T-helper 2 cell (primary cell): Measurements from ENCODE around the gene EHBP1.
"Not testable (repeated sequence)": the region's sequence is repeated elsewhere in the genome, so short reads cannot be mapped to it uniquely, and the experiment has no call there.

Experiments
- DNase-seq, 5 experiments: peaks; one replicate each; pipeline versions ENCODE4 v3.0.0 to v3.0.0-alpha.2; 2012 to 2022

EHBP1 gene

GRCh38 chr2:63053081-63053888 is 347.8 kb downstream of the EHBP1 start:
- no peak for DNase-seq

- peak in 1 of 5 experiments; percentile 41 for DNase-seq
Observed at GRCh38 chr2:63053889-63054602, 348.5 kb downstream of the EHBP1 start.

GRCh38 chr2:63054841-63055225 is 349.3 kb downstream of the EHBP1 start:
- DNase-seq = no peak

GRCh38 chr2:63055226-63056106 is 350.0 kb downstream of the EHBP1 start:
- no peak for DNase-seq

GRCh38 chr2:63056107-63057050 is 350.9 kb downstream of the EHBP1 start:
- DNase-seq = no peak

GRCh38 chr2:63057249-63058143 is 352.0 kb downstream of the EHBP1 start:
- DNase-seq = no peak

GRCh38 chr2:63058144-63058920 is 352.8 kb downstream of the EHBP1 start:
- no peak for DNase-seq

- DNase-seq = no peak
Observed at GRCh38 chr2:63058921-63059792, 353.6 kb downstream of the EHBP1 start.

- no peak for DNase-seq
Observed at GRCh38 chr2:63059793-63060471, 354.4 kb downstream of the EHBP1 start.

- no peak for DNase-seq
Observed at GRCh38 chr2:63060472-63060991, 355.0 kb downstream of the EHBP1 start.

GRCh38 chr2:63064197-63064596 is 358.7 kb downstream of the EHBP1 start:
- no peak for DNase-seq

GRCh38 chr2:63064661-63065060 is 359.1 kb downstream of the EHBP1 start:
- no peak for DNase-seq

- no peak for DNase-seq
Observed at GRCh38 chr2:63066265-63066664, 360.8 kb downstream of the EHBP1 start.

GRCh38 chr2:63066838-63067237 is 361.3 kb downstream of the EHBP1 start:
- DNase-seq = no peak

GRCh38 chr2:63071664-63072063 is 366.2 kb downstream of the EHBP1 start:
- DNase-seq = no peak

GRCh38 chr2:63073994-63074393 is 368.5 kb downstream of the EHBP1 start:
- no peak for DNase-seq

GRCh38 chr2:63074399-63074798 is 368.9 kb downstream of the EHBP1 start:
- not testable (repeated sequence) for DNase-seq
